Activated CD8-positive, alpha-beta memory T cell treated with anti-CD3 and anti-CD28 coated beads for 24 hours (primary cell): Measurements from ENCODE around the gene ZNF219.

Experiments used
- DNase-seq: peaks from one replicate; pipeline ENCODE4 v3.0.0-alpha.2; 2020

The ZNF219 gene

DNA sequence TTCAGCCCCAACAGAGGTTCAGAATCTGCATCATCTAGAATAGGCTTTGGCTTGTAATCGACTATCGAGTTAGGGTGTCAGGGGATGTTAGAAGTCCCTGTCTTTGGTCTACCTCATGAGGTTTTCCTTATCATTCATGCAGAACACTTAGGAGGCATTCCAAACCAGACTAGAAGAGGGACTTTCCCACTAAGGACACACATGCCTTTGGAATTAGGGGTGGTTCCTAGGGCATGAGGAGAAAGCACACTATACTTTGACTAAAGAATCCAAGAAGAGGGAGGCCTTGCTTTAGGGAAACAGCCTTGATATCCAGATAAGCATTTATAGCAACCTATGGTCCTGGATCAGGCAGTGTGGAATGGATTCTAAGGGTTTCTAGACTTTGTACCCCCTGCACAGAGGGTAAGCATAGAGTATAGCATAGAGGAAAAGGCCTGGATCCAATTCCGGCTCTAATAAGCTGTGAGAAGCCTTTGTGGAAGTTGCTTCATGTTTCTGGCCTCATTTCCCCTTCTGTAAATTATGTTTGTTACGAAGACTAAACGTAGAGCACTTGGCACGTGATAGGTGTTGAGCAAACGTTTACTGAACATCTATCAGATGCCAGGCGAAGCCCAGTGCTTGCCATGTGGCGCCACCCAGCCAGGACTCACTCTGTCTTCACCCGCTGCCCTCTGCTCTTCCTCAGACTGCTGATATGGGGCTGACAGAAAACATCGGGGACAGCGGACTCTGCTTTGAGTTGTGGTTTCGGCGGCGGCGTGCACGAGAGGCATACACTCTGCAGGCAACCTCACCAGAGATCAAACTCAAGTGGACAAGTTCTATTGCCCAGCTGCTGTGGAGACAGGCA is 13.2 kb downstream of the ZNF219 start:
- DNase-seq: no peak

DNA sequence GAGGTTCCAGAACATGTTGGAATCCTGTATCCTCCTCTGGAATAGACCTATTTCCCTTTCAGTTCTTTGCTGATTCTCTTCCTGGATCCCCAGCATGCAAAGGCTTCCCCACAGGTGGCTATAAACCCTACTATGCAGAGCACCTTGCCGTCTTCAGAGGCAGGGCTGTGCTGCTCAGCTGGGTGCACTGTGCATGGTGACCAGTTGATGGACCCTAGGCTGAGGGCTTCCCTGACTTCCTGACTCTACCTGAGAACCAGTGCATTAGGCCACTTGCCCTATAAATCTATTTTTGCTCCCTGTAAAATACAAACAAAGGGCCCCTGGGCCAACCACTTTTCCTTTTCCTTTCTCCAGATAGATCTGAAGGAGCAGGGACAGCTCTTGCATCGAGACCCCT is 14.1 kb downstream of the ZNF219 start:
- no peak for DNase-seq

DNA sequence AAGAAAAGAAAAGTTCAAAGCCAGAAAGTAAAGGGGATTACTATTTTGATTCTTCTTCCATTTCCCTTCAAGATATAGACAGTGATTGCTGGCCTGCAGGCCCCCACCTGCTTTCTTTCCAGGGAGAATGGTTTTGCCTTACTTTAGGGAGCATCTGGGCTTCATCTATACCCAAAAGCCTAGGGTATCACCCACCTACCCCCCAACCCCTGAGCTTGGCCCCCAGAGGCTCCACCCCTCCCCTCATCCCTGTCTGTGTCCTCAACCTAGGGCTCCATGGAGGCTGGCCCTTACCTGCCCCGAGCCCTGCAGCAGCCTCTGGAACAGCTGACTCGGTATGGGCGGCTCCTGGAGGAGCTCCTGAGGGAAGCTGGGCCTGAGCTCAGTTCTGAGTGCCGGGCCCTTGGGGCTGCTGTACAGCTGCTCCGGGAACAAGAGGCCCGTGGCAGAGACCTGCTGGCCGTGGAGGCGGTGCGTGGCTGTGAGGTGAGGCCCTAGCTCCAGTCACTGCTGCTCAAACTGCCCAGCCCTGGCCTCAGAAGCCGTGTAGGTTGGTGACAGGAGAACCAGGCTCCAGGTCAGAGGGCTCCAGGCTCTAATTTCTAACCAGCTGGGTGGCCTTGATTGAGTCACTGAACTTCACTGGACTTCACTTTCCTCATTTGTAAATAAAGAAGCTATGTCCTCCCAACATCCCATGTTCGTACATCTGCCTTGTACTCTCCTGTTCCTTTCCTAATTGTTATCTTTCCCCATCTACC is 14.7 kb downstream of the ZNF219 start:
- DNase-seq: no peak

DNA sequence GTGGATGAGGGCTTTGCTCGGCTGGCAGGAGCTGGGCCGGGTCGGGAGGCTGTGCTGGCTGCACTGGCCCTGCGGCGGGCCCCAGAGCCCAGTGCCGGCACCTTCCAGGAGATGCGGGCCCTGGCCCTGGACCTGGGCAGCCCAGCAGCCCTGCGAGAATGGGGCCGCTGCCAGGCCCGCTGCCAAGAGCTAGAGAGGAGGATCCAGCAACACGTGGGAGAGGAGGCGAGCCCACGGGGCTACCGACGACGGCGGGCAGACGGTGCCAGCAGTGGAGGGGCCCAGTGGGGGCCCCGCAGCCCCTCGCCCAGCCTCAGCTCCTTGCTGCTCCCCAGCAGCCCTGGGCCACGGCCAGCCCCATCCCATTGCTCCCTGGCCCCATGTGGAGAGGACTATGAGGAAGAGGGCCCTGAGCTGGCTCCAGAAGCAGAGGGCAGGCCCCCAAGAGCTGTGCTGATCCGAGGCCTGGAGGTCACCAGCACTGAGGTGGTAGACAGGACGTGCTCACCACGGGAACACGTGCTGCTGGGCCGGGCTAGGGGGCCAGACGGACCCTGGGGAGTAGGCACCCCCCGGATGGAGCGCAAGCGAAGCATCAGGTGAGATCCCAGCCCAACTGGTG is 16.8 kb downstream of the ZNF219 start:
- no peak for DNase-seq

DNA sequence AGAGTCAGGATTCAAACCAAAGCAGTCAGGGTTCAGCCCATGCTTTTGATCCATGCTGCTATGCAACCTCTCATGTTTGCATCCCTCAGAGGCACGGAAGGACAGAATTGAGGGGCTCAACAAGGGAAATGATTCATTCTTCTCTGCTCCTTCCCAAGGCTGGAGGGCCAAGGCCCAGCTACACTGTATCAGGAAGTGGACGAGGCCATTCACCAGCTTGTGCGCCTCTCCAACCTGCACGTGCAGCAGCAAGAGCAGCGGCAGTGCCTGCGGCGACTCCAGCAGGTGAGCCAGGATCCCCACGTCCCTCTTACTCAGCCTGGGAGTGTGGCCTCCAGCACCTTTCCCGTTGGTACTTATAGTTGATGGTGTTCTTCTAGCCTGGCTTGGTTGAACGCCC is 19.7 kb downstream of the ZNF219 start:
- DNase-seq: no peak

DNA sequence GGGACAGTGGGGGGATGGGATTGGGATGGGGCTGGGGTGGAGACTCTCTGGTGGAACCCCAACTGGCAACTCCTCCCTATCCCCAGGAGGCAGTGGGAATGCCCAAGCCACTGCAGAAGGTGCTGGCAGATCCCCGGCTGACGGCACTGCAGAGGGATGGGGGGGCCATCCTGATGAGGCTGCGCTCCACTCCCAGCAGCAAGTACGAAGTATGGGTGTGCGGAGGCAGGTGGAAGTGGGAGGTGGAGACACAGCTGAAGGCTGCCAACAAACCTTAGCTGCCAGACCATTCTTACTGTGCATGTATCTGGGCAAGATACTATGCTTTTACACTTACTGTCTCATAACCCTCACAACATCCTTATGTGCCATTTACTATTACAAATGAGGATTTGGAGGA is 20.2 kb downstream of the ZNF219 start:
- DNase-seq: no peak

DNA sequence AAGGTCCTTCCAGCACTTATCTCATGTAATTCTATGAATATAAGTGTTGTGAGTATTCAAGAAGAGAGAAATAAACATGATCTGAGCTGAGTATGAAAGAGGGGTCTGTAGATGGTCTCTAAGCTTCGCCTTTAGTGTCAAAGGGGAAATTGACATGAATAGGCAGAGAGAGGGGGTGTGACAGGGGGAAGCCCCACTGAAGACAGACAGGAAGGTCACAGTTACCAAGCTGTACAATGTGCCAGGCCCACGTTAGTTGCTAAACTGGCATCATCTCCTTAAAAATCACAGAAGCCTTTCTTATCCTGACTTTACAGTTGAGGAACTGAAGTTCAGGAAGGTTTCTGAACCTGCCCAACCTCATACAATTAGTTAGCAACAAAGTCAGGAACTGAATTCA is 20.8 kb downstream of the ZNF219 start:
- no peak for DNase-seq

DNA sequence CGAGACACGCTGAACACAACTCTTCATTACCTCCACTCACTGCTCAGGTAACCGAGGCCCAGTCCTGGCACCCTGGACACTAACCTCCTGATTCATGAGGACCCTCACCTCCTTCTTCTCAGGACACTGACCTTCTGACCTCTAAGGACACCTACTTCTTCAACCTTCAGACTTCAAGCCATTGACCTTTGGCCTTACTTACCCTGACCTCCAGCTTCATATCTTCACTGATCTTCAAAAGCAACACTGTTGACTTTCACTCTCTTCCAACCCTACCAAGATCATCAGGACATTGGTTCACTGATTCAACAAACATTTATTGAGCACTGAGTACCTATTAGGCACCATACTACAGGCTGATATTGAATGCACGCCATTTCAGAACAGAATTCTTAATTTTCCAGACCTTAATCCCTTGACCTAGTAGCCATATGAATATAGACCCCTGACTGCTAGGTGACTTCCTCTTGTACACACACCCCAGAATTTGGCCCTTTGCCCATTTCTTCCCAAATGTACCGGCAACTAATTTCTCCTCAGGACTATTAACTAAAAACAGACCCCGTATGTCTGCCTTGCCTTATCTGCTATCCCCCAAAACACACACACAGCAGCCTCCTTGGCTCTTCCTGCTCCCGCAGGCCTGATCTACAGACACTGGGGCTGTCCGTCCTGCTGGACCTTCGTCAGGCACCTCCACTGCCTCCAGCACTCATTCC is 22.6 kb downstream of the ZNF219 start:
- DNase-seq: no peak

DNA sequence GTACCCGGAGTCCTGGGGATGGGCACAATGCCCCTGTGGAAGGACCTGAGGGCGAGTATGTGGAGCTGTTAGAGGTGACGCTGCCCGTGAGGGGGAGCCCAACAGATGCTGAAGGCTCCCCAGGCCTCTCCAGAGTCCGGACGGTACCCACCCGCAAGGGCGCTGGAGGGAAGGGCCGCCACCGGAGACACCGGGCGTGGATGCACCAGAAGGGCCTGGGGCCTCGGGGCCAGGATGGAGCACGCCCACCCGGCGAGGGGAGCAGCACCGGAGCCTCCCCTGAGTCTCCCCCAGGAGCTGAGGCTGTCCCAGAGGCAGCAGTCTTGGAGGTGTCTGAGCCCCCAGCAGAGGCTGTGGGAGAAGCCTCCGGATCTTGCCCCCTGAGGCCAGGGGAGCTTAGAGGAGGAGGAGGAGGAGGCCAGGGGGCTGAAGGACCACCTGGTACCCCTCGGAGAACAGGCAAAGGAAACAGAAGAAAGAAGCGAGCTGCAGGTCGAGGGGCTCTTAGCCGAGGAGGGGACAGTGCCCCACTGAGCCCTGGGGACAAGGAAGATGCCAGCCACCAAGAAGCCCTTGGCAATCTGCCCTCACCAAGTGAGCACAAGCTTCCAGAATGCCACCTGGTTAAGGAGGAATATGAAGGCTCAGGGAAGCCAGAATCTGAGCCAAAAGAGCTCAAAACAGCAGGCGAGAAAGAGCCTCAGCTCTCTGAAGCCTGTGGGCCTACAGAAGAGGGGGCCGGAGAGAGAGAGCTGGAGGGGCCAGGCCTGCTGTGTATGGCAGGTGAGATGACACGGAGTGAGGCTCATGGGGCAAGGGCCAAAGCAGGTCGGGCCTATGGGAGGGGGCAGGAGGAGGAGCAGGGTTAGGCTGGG is 23.8 kb downstream of the ZNF219 start:
- no peak for DNase-seq

DNA sequence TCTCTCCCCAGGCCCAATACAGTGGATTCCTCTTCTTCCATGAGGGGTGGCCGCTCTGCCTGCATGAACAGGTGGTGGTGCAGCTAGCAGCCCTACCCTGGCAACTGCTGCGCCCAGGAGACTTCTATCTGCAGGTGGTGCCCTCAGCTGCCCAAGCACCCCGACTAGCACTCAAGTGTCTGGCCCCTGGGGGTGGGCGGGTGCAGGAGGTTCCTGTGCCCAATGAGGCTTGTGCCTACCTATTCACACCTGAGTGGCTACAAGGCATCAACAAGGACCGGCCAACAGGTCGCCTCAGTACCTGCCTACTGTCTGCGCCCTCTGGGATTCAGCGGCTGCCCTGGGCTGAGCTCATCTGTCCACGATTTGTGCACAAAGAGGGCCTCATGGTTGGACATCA is 24.5 kb downstream of the ZNF219 start:
- DNase-seq: no peak

DNA sequence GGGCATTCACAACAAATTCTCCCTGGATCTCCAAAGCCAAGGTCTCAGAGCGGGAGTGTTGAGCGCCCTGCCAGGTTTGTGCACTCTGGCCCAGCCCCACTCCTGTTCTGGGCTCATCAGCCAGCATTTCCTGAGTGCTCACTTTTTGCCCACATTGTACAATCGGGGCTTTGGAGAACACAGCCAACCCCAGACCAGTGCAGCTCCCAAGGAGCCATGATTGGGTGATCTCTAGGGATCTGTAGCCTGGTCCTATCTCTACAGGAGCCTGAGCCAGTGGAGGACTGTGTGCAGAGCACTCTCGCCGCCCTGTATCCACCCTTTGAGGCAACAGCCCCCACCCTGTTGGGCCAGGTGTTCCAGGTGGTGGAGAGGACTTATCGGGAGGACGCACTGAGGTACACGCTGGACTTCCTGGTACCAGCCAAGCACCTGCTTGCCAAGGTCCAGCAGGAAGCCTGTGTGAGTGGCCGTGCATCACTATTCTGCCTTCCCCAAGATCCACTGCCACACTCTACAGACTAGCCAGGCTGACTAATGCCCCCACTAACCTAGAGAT is 25.6 kb downstream of the ZNF219 start:
- DNase-seq: no peak

DNA sequence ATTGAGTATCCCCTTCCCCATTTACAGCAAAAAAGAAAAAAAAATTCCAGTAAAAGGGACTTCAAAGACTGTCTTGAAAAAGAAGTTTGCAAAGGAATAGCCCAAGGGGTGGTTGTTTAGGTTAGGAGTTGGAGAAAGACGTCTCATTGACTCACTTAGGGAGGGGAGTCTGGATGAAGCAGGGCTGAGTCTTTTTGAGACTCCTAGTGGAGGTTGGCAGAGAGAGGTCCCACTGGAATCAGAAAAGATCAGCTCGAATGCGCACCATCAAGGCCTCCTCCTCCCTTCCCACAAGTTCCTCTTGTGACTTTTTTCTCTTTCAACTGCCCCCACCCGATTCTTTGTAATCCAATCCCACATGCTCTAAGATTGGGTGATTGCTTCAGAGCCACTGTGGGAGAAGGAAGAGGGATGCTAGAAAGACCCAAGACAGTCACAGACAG is 26.4 kb downstream of the ZNF219 start:
- no peak for DNase-seq

DNA sequence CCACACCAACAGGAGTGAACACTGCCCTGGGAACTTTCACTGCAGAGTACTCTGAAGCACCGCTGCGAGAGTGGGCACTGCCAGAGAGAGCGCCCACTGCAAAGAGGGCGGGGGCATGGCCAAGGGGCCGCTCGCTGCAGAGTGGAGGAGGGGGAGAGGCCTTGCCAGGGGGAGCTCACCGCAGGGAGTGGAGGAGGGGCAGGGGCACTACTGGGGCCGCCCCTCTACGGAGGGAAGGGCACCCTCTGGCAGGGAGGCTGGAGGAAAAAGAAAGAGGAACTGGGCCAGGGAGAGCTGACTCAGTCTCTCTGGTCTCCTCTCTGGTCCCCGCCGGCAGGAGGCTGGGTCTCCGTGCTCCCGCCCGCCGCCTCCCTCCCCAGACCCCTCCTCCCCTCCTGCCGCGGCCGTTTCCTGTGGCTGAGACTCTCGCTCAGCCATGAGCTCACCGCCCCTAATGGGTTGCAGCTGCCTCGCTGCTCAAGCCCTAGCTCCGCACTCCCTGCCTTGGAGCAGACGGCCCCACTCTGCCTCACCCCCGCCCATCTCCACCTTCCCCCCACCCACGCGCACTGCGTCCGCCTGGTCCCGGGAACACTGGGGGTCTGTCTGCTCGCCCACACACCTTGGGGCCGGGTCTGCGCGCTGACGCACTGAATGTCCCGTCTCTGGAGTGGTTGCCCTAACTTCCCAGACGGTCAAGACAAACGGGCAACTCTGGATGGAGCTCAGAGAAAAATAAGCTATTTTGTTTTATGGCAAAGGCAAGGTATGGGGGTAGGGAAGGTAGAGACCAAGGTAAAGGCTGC is 27.0 kb downstream of the ZNF219 start:
- DNase-seq: peak; percentile 73

DNA sequence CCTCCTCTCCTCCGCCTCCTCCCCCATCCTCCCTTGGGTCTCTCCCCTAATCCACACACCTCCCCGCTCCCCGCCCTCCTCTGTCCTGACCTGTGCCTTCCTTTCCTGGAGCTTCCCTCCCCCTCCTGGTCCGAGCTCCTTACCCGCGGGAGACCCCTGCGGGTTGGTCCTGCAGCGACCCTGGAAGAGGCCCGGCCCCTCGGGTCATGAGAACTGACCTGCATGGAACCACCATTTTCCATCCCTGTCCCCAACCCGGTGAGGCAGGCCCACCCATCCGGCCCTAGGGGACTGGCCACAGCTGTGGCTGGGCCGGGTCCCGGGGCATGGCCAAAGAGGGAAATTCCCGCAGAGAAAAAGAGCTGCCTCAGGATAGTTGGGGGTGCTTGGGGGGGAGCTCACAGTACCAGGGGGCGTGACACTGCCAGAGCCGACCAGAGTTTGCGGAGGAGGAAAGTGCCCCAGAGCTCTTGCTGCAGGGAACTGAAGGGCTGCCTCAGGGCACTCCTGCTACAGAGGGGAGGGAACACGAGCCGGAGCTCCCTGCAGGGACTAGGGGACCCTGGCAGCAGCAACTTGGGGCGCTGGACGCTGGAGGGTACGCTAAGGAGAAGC is 27.7 kb downstream of the ZNF219 start:
- peak; percentile 65 for DNase-seq

DNA sequence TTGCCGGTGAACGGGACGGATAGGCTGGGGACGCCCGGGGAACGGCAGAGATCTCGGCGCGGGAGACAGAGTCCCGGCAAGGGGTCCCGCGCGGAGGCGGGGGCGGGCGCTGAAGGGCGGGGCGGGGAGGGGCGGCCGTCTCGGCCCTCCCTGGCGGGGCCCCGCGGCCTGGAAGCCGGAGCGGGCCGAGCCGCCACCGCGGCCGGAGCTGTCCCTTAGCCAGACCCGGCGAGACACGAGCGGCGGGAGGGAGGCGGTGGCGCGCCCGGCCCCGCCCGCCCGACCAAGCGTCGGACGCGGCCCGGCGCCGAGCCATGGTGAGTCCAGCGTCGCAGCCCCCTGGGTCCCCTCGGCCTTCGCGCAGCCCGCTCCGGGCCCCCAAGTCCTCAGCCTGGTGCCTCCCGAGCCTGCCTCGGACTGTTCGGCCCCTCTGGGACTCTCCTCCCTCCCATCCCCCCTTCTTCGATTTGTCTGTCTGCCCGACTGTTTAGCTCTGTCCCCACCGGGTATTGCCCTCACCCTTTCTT is 28.3 kb downstream of the ZNF219 start, which contains the start of gene ARHGEF40:
Gene ARHGEF40, plus strand, starts transcription at position 222 of the 527 bp plus-strand sequence. Its CDS starts 93 bp downstream, at position 315.
- DNase-seq: no peak

DNA sequence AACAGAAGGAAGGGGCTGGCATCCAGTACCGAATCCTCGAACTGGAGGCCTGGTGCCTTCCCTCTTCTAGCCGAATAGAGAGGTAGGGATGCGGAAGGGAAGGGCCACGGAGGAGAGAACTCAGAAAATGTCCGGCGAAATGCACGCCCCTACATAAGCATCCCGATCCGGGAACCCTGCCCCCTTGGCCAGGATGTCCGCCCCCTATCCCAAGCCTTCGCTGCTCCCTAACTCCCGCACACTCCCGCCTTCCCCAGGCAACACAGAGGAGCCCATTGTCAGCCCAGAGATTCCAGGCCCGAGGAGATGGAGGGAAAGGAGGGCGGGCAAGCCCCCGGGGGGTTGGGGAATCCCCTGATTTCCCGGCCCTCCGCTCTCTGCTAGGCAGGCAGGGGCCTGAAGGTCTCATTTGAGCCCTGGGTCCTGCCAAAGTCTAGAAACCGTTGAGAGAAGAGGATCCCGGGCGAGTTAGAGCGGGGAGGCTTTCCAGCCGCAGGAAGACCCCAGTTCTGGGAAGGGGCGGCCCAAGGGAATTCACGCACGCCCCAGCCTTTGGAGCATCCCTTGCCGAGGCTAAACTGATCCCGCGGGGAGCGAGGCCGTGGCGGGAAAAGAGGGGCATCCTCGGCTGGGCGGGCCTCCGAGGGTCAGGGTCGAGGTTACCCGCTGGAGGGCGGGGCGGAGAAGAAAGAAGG is 28.9 kb downstream of the ZNF219 start:
- peak; percentile 64 for DNase-seq

DNA sequence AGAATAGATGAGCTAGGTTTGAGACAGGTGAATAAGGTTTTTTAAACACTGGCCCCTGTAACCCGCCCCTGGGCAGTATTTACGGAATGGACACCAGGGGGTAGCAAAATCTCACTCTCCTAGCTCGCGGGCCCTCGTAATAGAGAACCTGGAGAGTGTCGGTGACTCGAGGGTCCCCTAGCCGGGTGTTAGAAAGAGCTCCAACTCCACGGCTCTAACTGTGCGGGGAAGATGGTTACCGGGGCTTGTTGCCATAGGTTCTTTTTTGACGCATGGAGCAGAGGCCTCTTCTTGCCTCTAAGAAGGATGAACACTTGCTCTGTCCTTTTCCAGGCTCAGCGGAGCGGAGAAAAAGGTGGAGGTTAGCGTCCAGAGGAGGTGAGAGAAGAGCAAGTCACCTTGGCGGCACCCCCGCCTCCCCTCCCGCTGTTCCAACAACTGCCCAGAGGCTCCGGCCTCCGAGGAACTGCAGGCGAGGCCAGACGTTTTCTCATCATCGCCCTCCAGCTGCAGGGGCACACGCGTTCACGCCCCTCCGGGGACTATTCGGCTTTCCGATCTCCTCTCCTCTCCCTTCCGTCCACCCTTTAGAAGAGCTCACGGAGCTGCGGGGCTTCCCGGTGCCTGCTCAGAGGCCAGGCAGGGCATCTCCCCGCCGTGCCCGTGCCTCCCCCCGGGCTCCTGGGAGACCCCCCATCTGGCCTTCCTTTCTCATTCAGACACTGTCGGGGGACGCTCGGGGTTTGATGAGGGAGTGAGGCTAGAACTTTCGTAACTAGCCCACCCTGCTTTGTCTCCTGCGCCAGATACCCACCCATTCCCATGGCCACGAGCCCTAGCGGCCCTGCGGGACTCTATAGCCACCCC is 29.7 kb downstream of the ZNF219 start:
- peak; percentile 72 for DNase-seq

DNA sequence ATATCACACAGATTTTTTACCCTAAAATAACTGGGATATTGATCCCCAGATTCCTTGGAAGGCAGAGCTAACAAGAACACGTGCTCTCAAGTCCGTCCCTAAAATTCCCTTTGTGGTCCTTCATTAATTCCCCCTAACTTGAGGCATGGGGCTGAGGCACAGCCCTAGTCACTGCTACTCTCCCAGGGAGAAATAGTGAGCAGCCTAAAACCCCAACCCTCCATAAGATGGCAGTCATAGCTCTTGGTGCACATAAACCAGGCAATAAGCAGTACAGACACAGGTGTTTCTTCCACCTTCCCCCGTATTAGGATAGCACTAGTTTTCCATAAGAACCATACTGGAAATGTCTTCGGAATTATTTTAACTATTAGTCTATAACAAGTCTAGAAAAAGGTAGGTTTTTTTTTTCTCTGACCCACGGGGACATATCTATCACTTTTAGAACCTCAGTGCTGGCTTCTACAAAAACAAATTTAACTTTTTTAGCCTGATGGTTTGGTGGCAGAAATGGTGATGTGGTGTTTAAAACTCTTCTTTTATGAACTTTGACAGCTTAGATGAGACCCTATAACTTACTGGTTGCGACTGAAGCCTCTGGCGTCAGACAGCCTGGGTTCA is 31.5 kb downstream of the ZNF219 start:
- no peak for DNase-seq
